GM04503 (cell line): ENCODE results near the gene SLFN5.
A peak's percentile ranks its signal among the peaks of the same experiment; 100 is the strongest.
"Not testable (repeated sequence)": the region's sequence is repeated elsewhere in the genome, so short reads cannot be mapped to it uniquely, and the experiment has no call there.

Source experiments
- DNase-seq: peaks from one replicate; pipeline ENCODE4 v3.0.0-alpha.2; 2012; ENCODE audit warnings: low read depth

SLFN5 gene

GRCh38 chr17:35242158-35242804 lies 591 bp upstream of the SLFN5 start:
- DNase-seq, result no peak

- peak; percentile 50 for DNase-seq
Observed at GRCh38 chr17:35243561-35244340, 879 bp downstream of the SLFN5 start.

- peak; percentile 64 for DNase-seq
Observed at GRCh38 chr17:35244341-35245195, 1.7 kb downstream of the SLFN5 start.

- peak; percentile 71 for DNase-seq
Observed at GRCh38 chr17:35245196-35245486, 2.3 kb downstream of the SLFN5 start.

GRCh38 chr17:35252651-35253050 lies 9.8 kb downstream of the SLFN5 start:
- no peak for DNase-seq

- DNase-seq, result peak; percentile 95
Observed at GRCh38 chr17:35254107-35254773, 11.4 kb downstream of the SLFN5 start.

- DNase-seq, result no peak
Observed at GRCh38 chr17:35255316-35255715, 12.4 kb downstream of the SLFN5 start.

- DNase-seq, result no peak
Observed at GRCh38 chr17:35256629-35257028, 13.8 kb downstream of the SLFN5 start.

- no peak for DNase-seq
Observed at GRCh38 chr17:35257208-35257659, 14.4 kb downstream of the SLFN5 start.

- no peak for DNase-seq
Observed at GRCh38 chr17:35259001-35259400, 16.1 kb downstream of the SLFN5 start.

- no peak for DNase-seq
Observed at GRCh38 chr17:35265071-35265470, 22.2 kb downstream of the SLFN5 start.

GRCh38 chr17:35265566-35266141 lies 22.8 kb downstream of the SLFN5 start:
- DNase-seq, result no peak

GRCh38 chr17:35274167-35275066 lies 31.5 kb downstream of the SLFN5 start:
- not testable (repeated sequence) for DNase-seq

- not testable (repeated sequence) for DNase-seq
Observed at GRCh38 chr17:35278454-35278853, 35.6 kb downstream of the SLFN5 start.

GRCh38 chr17:35278876-35279275 lies 36.0 kb downstream of the SLFN5 start:
- not testable (repeated sequence) for DNase-seq

GRCh38 chr17:35283767-35284166 lies 40.9 kb downstream of the SLFN5 start:
- DNase-seq, result no peak

- no peak for DNase-seq
Observed at GRCh38 chr17:35284955-35285354, 42.1 kb downstream of the SLFN5 start.

- no peak for DNase-seq
Observed at GRCh38 chr17:35286120-35286781, 43.4 kb downstream of the SLFN5 start.

- no peak for DNase-seq
Observed at GRCh38 chr17:35287286-35287811, 44.5 kb downstream of the SLFN5 start.

GRCh38 chr17:35289222-35289621 lies 46.4 kb downstream of the SLFN5 start:
- DNase-seq, result no peak
